Keratinocyte (primary cell): ENCODE data around the gene TNFSF13B.

Experiments
- CTCF ChIP-seq, 3 experiments: IDR thresholded peaks in 1 of 3; conservative IDR thresholded peaks in 1 of 3; optimal IDR thresholded peaks in 1 of 3; 2 replicates in 2 of 3; 3 replicates in 1 of 3; pipeline versions ENCODE3 to v1.5.1; 2011; ENCODE audit warnings: low read length in 3 of 3, mild to moderate bottlenecking in 3 of 3, moderate library complexity in 2 of 3, control low read depth in 1 of 3, inconsistent platforms in 1 of 3; ENCODE audit not compliant: insufficient read depth in 2 of 3; ENCODE audit errors: extremely low read depth in 1 of 3
- EZH2 ChIP-seq: IDR thresholded peaks from one replicate; pipeline ENCODE4 v1.6.1; 2012; ENCODE audit warnings: inconsistent platforms, mild to moderate bottlenecking, low read length, moderate library complexity

- TF ChIP-seq CTCF (optimal IDR thresholded peaks at IDR 0.05 in 1 of 3, IDR thresholded peaks at IDR 0.05 in 1 of 3, conservative IDR thresholded peaks at IDR 0.05 in 1 of 3; ENCODE audit: extremely low read depth in 1 of 3, insufficient read depth in 2 of 3, low read length in 3 of 3) (no peak), EZH2 (no peak)
These were observed 929 bp upstream of the TNFSF13B start for GRCh38 chr13:108268466-108269112.
